K562 (cell line): Measurements from ENCODE around the gene ESR2. TPM values are rescaled to one million over a fixed set of nuclear protein-coding genes. Genes with fewer than 3 reads are reported as not detected.

Experiments
- KLF10 ChIP-seq: fragments of 250-450 bp; sonication (Bioruptor Pico); IDR thresholded peaks from 2 replicates; pipeline ENCODE4 v1.6.1; 2021; ENCODE audit warnings: matching md5 sums
- NUFIP1 ChIP-seq: fragments of 450-650 bp; IDR thresholded peaks from 2 replicates; pipeline ENCODE4 v1.6.1; 2018; ENCODE audit not compliant: partially characterized antibody
- PRPF4 ChIP-seq: fragments of 200-400 bp; formaldehyde crosslinking; IDR thresholded peaks from one replicate; pipeline ENCODE4 v1.6.1; 2017; ENCODE audit warnings: low read length, low read depth, mild to moderate bottlenecking; ENCODE audit not compliant: insufficient read depth, poor library complexity, severe bottlenecking
- RBM34 ChIP-seq: fragments of 200-400 bp; formaldehyde crosslinking; IDR thresholded peaks from 2 replicates; pipeline ENCODE4 v1.6.1; 2018; ENCODE audit warnings: low read length, borderline replicate concordance; ENCODE audit not compliant: insufficient read depth
- ZC3H8 ChIP-seq: fragments of 450-650 bp; IDR thresholded peaks from 2 replicates; pipeline ENCODE4 v1.6.1; 2017
- polyA plus RNA-seq, 8 experiments: library from polyadenylated mRNA; depleted of rRNA in 4 of 8; stranded (reverse) in 5 of 8; unstranded in 3 of 8; fragments of >200 nt; fragmentation: Nextera tagmentation in 2 of 8; fragmentation: Illumina TruSeq in 1 of 8; extraction: Ambion mirVana in 2 of 8; extraction: Trizol in 1 of 8; gene quantifications; 2 replicates each; pipeline versions ENCODE4 v1.2.1 to v1.2.3, GENCODE V29; 2011 to 2014; ENCODE audit warnings: inconsistent platforms in 1 of 8, missing spikeins in 1 of 8
- total RNA-seq, 7 experiments: library from RNA; depleted of rRNA in 6 of 7; stranded (reverse); fragments of >200 nt in 6 of 7; fragmentation: Illumina TruSeq in 2 of 7; extraction: Trizol in 2 of 7; gene quantifications; 2 replicates each; pipeline versions ENCODE4 v1.2.1 to v1.2.3, GENCODE V29; 2011 to 2021; ENCODE audit warnings: low replicate concordance in 1 of 7
- TF ChIP-seq, protein P1 (sequence below): fragments of 450-650 bp; IDR thresholded peaks from 2 replicates; pipeline ENCODE4 v1.6.1; 2016; ENCODE audit warnings: mild to moderate bottlenecking, moderate library complexity
- TF ChIP-seq, protein P2 (sequence below): sonication (generic); formaldehyde crosslinking; IDR thresholded peaks from 2 replicates; pipeline ENCODE4 v1.8.0; 2023; ENCODE audit warnings: missing genetic modification reagents, mild to moderate bottlenecking, borderline replicate concordance
- TF ChIP-seq, protein P3 (sequence below): sonication (generic); formaldehyde crosslinking; IDR thresholded peaks from 2 replicates; pipeline ENCODE4 v1.8.0; 2022; ENCODE audit warnings: mild to moderate bottlenecking, missing genetic modification reagents

ESR2 gene
- total and polyA plus RNA-seq, 9 of the 15 experiments (the other 6 are each of a cell fraction or from before 2014, with no cell fraction given) = 0.07 to 3.8 (median 2.0) TPM

DNA sequence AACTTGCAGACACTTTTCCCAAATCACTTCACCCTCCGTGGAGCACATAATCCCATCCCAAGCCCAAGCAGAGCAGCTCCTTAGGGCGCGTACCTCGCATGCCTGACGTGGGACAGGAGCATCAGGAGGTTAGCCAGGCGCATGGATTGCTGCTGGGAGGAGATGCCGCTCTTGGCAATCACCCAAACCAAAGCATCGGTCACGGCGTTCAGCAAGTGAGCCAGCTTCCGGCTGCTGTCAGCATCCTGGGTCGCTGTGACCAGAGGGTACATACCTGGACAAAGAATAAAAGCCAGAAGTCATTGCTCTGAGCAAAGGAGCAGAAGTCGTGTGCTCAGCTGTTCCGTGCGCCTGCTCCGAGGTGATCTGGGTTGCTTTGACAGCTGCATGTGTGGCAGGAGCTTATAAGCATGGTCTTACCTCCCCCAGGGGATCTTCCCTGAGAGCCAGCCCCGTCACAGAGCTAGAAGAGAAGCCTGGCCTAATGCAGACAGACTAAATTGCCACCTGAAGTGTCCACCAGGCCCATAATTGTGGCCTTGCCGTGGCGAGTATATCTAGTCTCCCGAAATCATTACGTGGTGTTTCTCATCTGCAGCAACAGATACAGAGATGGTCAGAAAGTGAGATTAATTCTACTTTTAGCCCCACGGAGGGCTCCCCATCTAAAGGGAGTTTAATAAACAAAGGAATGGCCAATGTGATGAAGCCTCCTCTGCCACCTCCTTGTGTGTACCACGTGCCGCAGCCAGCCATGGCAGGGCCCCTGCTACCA is 59.1 kb downstream of the ESR2 start (continued):
- TF ChIP-seq PRPF4 = no peak
- TF ChIP-seq ZC3H8 = no peak
- TF ChIP-seq KLF10 (CRISPR knock-in tag) = no peak
- TF ChIP-seq, protein P1, sequence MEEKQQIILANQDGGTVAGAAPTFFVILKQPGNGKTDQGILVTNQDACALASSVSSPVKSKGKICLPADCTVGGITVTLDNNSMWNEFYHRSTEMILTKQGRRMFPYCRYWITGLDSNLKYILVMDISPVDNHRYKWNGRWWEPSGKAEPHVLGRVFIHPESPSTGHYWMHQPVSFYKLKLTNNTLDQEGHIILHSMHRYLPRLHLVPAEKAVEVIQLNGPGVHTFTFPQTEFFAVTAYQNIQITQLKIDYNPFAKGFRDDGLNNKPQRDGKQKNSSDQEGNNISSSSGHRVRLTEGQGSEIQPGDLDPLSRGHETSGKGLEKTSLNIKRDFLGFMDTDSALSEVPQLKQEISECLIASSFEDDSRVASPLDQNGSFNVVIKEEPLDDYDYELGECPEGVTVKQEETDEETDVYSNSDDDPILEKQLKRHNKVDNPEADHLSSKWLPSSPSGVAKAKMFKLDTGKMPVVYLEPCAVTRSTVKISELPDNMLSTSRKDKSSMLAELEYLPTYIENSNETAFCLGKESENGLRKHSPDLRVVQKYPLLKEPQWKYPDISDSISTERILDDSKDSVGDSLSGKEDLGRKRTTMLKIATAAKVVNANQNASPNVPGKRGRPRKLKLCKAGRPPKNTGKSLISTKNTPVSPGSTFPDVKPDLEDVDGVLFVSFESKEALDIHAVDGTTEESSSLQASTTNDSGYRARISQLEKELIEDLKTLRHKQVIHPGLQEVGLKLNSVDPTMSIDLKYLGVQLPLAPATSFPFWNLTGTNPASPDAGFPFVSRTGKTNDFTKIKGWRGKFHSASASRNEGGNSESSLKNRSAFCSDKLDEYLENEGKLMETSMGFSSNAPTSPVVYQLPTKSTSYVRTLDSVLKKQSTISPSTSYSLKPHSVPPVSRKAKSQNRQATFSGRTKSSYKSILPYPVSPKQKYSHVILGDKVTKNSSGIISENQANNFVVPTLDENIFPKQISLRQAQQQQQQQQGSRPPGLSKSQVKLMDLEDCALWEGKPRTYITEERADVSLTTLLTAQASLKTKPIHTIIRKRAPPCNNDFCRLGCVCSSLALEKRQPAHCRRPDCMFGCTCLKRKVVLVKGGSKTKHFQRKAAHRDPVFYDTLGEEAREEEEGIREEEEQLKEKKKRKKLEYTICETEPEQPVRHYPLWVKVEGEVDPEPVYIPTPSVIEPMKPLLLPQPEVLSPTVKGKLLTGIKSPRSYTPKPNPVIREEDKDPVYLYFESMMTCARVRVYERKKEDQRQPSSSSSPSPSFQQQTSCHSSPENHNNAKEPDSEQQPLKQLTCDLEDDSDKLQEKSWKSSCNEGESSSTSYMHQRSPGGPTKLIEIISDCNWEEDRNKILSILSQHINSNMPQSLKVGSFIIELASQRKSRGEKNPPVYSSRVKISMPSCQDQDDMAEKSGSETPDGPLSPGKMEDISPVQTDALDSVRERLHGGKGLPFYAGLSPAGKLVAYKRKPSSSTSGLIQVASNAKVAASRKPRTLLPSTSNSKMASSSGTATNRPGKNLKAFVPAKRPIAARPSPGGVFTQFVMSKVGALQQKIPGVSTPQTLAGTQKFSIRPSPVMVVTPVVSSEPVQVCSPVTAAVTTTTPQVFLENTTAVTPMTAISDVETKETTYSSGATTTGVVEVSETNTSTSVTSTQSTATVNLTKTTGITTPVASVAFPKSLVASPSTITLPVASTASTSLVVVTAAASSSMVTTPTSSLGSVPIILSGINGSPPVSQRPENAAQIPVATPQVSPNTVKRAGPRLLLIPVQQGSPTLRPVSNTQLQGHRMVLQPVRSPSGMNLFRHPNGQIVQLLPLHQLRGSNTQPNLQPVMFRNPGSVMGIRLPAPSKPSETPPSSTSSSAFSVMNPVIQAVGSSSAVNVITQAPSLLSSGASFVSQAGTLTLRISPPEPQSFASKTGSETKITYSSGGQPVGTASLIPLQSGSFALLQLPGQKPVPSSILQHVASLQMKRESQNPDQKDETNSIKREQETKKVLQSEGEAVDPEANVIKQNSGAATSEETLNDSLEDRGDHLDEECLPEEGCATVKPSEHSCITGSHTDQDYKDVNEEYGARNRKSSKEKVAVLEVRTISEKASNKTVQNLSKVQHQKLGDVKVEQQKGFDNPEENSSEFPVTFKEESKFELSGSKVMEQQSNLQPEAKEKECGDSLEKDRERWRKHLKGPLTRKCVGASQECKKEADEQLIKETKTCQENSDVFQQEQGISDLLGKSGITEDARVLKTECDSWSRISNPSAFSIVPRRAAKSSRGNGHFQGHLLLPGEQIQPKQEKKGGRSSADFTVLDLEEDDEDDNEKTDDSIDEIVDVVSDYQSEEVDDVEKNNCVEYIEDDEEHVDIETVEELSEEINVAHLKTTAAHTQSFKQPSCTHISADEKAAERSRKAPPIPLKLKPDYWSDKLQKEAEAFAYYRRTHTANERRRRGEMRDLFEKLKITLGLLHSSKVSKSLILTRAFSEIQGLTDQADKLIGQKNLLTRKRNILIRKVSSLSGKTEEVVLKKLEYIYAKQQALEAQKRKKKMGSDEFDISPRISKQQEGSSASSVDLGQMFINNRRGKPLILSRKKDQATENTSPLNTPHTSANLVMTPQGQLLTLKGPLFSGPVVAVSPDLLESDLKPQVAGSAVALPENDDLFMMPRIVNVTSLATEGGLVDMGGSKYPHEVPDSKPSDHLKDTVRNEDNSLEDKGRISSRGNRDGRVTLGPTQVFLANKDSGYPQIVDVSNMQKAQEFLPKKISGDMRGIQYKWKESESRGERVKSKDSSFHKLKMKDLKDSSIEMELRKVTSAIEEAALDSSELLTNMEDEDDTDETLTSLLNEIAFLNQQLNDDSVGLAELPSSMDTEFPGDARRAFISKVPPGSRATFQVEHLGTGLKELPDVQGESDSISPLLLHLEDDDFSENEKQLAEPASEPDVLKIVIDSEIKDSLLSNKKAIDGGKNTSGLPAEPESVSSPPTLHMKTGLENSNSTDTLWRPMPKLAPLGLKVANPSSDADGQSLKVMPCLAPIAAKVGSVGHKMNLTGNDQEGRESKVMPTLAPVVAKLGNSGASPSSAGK = no peak
- TF ChIP-seq RBM34 = no peak
- TF ChIP-seq NUFIP1 = no peak
- TF ChIP-seq, protein P2, sequence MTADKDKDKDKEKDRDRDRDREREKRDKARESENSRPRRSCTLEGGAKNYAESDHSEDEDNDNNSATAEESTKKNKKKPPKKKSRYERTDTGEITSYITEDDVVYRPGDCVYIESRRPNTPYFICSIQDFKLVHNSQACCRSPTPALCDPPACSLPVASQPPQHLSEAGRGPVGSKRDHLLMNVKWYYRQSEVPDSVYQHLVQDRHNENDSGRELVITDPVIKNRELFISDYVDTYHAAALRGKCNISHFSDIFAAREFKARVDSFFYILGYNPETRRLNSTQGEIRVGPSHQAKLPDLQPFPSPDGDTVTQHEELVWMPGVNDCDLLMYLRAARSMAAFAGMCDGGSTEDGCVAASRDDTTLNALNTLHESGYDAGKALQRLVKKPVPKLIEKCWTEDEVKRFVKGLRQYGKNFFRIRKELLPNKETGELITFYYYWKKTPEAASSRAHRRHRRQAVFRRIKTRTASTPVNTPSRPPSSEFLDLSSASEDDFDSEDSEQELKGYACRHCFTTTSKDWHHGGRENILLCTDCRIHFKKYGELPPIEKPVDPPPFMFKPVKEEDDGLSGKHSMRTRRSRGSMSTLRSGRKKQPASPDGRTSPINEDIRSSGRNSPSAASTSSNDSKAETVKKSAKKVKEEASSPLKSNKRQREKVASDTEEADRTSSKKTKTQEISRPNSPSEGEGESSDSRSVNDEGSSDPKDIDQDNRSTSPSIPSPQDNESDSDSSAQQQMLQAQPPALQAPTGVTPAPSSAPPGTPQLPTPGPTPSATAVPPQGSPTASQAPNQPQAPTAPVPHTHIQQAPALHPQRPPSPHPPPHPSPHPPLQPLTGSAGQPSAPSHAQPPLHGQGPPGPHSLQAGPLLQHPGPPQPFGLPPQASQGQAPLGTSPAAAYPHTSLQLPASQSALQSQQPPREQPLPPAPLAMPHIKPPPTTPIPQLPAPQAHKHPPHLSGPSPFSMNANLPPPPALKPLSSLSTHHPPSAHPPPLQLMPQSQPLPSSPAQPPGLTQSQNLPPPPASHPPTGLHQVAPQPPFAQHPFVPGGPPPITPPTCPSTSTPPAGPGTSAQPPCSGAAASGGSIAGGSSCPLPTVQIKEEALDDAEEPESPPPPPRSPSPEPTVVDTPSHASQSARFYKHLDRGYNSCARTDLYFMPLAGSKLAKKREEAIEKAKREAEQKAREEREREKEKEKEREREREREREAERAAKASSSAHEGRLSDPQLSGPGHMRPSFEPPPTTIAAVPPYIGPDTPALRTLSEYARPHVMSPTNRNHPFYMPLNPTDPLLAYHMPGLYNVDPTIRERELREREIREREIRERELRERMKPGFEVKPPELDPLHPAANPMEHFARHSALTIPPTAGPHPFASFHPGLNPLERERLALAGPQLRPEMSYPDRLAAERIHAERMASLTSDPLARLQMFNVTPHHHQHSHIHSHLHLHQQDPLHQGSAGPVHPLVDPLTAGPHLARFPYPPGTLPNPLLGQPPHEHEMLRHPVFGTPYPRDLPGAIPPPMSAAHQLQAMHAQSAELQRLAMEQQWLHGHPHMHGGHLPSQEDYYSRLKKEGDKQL (CRISPR knock-in tag) = no peak
- TF ChIP-seq, protein P3, sequence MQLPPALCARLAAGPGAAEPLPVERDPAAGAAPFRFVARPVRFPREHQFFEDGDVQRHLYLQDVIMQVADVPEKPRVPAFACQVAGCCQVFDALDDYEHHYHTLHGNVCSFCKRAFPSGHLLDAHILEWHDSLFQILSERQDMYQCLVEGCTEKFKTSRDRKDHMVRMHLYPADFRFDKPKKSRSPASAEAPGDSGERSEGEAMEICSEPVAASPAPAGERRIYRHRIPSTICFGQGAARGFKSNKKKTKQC (CRISPR knock-in tag) = no peak
